H1 (cell line): Measurements from ENCODE around the gene PAX4. TPM values are rescaled to one million over a fixed set of nuclear protein-coding genes. Genes with fewer than 3 reads are reported as not detected.

Experiments used
- ATF3 ChIP-seq: IDR thresholded peaks from 2 replicates; pipeline ENCODE4 v1.6.1; 2011; ENCODE audit warnings: low read depth, mild to moderate bottlenecking, low read length; ENCODE audit not compliant: insufficient read depth
- CBX5 ChIP-seq: fragments of 300-800, 300-1000 bp; sonication (generic); IDR thresholded peaks from 2 replicates; pipeline ENCODE4 v1.7.1; 2016; ENCODE audit warnings: antibody characterized with exemption, low read length, low read depth
- CHD1 ChIP-seq: IDR thresholded peaks from 2 replicates; pipeline ENCODE4 v1.6.1; 2012; ENCODE audit warnings: low read depth, low read length, improper control_type of control experiment
- CHD7 ChIP-seq: fragments of 300-600 bp; sonication (generic); IDR thresholded peaks from 2 replicates; pipeline ENCODE4 v1.7.1; 2012; ENCODE audit warnings: low read length, moderate library complexity, mild to moderate bottlenecking, inconsistent platforms; ENCODE audit not compliant: insufficient replicate concordance
- JUN ChIP-seq: IDR thresholded peaks from 2 replicates; pipeline ENCODE4 v1.6.1; 2011; ENCODE audit warnings: low read depth, mild to moderate bottlenecking, improper control_type of control experiment, low read length
- JUND ChIP-seq: IDR thresholded peaks from 2 replicates; pipeline ENCODE4 v1.6.1; 2011; ENCODE audit warnings: mild to moderate bottlenecking, improper control_type of control experiment, low read length
- RAD21 ChIP-seq, 2 experiments: IDR thresholded peaks in 1 of 2; conservative IDR thresholded peaks in 1 of 2; 2 replicates each; pipeline ENCODE4 v1.6.1; 2011; ENCODE audit warnings: low read depth in 2 of 2, low read length in 2 of 2, improper control_type of control experiment in 1 of 2, inconsistent platforms in 1 of 2, mild to moderate bottlenecking in 1 of 2, moderate library complexity in 1 of 2
- TAF1 ChIP-seq: IDR thresholded peaks from 2 replicates; pipeline ENCODE4 v1.6.1; 2011; ENCODE audit warnings: mild to moderate bottlenecking, low read depth, low read length
- TAF7 ChIP-seq: optimal IDR thresholded peaks from 2 replicates; pipeline ENCODE3; 2011; ENCODE audit warnings: low read depth, mild to moderate bottlenecking, inconsistent platforms, low read length, moderate library complexity, borderline replicate concordance
- TBP ChIP-seq: IDR thresholded peaks from 2 replicates; pipeline ENCODE4 v1.6.1; 2011; ENCODE audit warnings: low read depth, low read length, improper control_type of control experiment
- polyA plus RNA-seq, 7 experiments: library from polyadenylated mRNA; depleted of rRNA in 3 of 7; stranded (reverse) in 5 of 7; unstranded in 2 of 7; fragments of >200 nt in 5 of 7; fragments of 200-250 nt in 2 of 7; gene quantifications; 1 replicate in 5 of 7; 2 replicates in 1 of 7; 4 replicates in 1 of 7; pipeline versions ENCODE4 v1.2.1 to v1.2.3, GENCODE V29; 2011 to 2013; ENCODE audit warnings: missing spikeins in 2 of 7, mixed read lengths in 2 of 7
- total RNA-seq: library from RNA; stranded (reverse); fragmentation: NEBNext Ultra II Directional; extraction: Animal tissue kit (Norgen Biotek cat#: 25700); gene quantifications from 2 replicates; pipeline ENCODE4 v1.2.1, GENCODE V29; 2021

The PAX4 gene
- total and polyA plus RNA-seq, 2 of the 8 experiments (the other 6 are each of a cell fraction or from before 2014, with no cell fraction given), result 0.20 TPM; not detected in 1

- no peak for TF ChIP-seq CHD7
- TF ChIP-seq JUN, result no peak
- no peak for TF ChIP-seq TBP
- TF ChIP-seq CBX5, result no peak
- TF ChIP-seq ATF3, result no peak
- TF ChIP-seq TAF7, result no peak
- TF ChIP-seq TAF1, result no peak
- no peak for TF ChIP-seq CHD1
- no peak for TF ChIP-seq JUND
- no peak for TF ChIP-seq RAD21 (IDR thresholded peaks at IDR 0.05 in 1 of 2, conservative IDR thresholded peaks at IDR 0.05 in 1 of 2; ENCODE audit: low read depth in 2 of 2, low read length in 2 of 2)
Measured at GRCh38 chr7:127644484-127644883, 26.5 kb upstream of the PAX4 start (continued).
